Endothelial cell of umbilical vein (primary cell): ENCODE results near the gene HOXA13. TPM values are rescaled to one million over a fixed set of nuclear protein-coding genes. Genes with fewer than 3 reads are reported as not detected.

Experiments
- BruUV-seq: library from RNA; stranded (reverse); fragments of 400-500 nt; replicated peaks from 2 replicates; lab custom pipeline; 2021; lab: Mats Ljungman, UMichigan
- CTCF ChIA-PET: fragments of 300-600, 350-600 bp; sonication (Branson Sonifier 250); formaldehyde crosslinking; loops from one replicate; lab custom pipeline; 2021; ENCODE audit warnings: antibody characterized with exemption, inconsistent platforms; lab: Charles Lee
- POLR2A ChIA-PET: fragments of 300-600, 350-600 bp; sonication (Branson Sonifier 250); formaldehyde crosslinking; loops from one replicate; lab custom pipeline; 2021; ENCODE audit warnings: antibody characterized with exemption, inconsistent platforms; lab: Charles Lee
- DNase-seq: peaks from one replicate; pipeline ENCODE4 v3.0.0-alpha.2; 2011; ENCODE audit warnings: low read depth, low spot score
- FAIRE-seq: peaks from 2 replicates; lab custom pipeline; 2011; peaks lifted over from hg19 to GRCh38; lab: Jason Lieb, UNC
- H2AFZ ChIP-seq: 2 replicates; pipeline ENCODE4 v1.6.0; 2012; ENCODE audit warnings: low read depth, low read length, control low read depth, inconsistent platforms
- H3K27ac ChIP-seq: 2 replicates; pipeline ENCODE4 v1.5.1; 2011; ENCODE audit warnings: low read depth, mild to moderate bottlenecking, control low read depth, low read length, moderate library complexity; ENCODE audit not compliant: insufficient read depth
- H3K27me3 ChIP-seq, 2 experiments: 2 replicates each; pipeline versions ENCODE4 v1.6.0 to v1.6.1; 2011; ENCODE audit warnings: low read length in 2 of 2, mixed read lengths in 1 of 2; ENCODE audit not compliant: control insufficient read depth in 2 of 2, insufficient read depth in 2 of 2
- H3K36me3 ChIP-seq, 2 experiments: 2 replicates in 1 of 2; 3 replicates in 1 of 2; pipeline ENCODE4 v1.5.1; 2011; ENCODE audit warnings: low read length in 2 of 2, mild to moderate bottlenecking in 1 of 2, moderate library complexity in 1 of 2; ENCODE audit not compliant: control insufficient read depth in 2 of 2, insufficient read depth in 2 of 2; ENCODE audit errors: extremely low read depth in 1 of 2
- H3K4me1 ChIP-seq: 3 replicates; pipeline ENCODE4 v1.5.1; 2011; ENCODE audit warnings: mild to moderate bottlenecking, low read length; ENCODE audit not compliant: control insufficient read depth, insufficient read depth; ENCODE audit errors: extremely low read depth
- H3K4me2 ChIP-seq: 2 replicates; pipeline ENCODE4 v1.6.1; 2011; ENCODE audit warnings: low read length, control low read depth, mixed read lengths; ENCODE audit not compliant: insufficient read depth
- H3K4me3 ChIP-seq, 3 experiments: fragments of 200-600 bp in 1 of 3; sonication (generic), shearing (Covaris generic) in 1 of 3; replicated peaks in 1 of 3; 2 replicates each; pipeline ENCODE4 v1.5.1; 2011 to 2016; ENCODE audit warnings: control low read depth in 3 of 3, low read length in 3 of 3, mild to moderate bottlenecking in 2 of 3, inconsistent platforms in 1 of 3, low read depth in 1 of 3, moderate library complexity in 1 of 3; ENCODE audit not compliant: insufficient read depth in 1 of 3
- H3K79me2 ChIP-seq: 2 replicates; pipeline ENCODE4 v1.6.0; 2012; ENCODE audit warnings: low read length, inconsistent platforms; ENCODE audit not compliant: control insufficient read depth, insufficient read depth
- H3K9ac ChIP-seq: replicated peaks from 2 replicates; pipeline ENCODE3; 2011; ENCODE audit warnings: low read length, control low read depth; ENCODE audit not compliant: insufficient read depth; ENCODE audit errors: extremely low read depth
- H3K9me1 ChIP-seq: replicated peaks from 3 replicates; pipeline ENCODE4 v1.6.0; 2011; ENCODE audit warnings: mild to moderate bottlenecking, low read length; ENCODE audit not compliant: control insufficient read depth, insufficient read depth; ENCODE audit errors: extremely low read depth
- H3K9me3 ChIP-seq: replicated peaks from 2 replicates; pipeline ENCODE4 v1.5.1; 2012; ENCODE audit warnings: low read length, inconsistent platforms; ENCODE audit not compliant: control insufficient read depth, insufficient read depth
- H4K20me1 ChIP-seq: replicated peaks from 2 replicates; pipeline ENCODE3; 2011; ENCODE audit warnings: mild to moderate bottlenecking, low read length; ENCODE audit not compliant: control insufficient read depth, insufficient read depth; ENCODE audit errors: extremely low read depth
- EZH2 ChIP-seq: IDR thresholded peaks from 2 replicates; pipeline ENCODE4 v1.6.1; 2012; ENCODE audit warnings: borderline replicate concordance, low read depth, mild to moderate bottlenecking, moderate library complexity, low read length, inconsistent platforms; ENCODE audit not compliant: severe bottlenecking
- FOS ChIP-seq: IDR thresholded peaks from 2 replicates; pipeline ENCODE4 v1.6.1; 2011; ENCODE audit warnings: mild to moderate bottlenecking, low read length, moderate library complexity, borderline replicate concordance; ENCODE audit not compliant: insufficient read depth
- GATA2 ChIP-seq: IDR thresholded peaks from 2 replicates; pipeline ENCODE4 v1.7.0; 2011; ENCODE audit warnings: low read depth, mild to moderate bottlenecking, moderate library complexity, mixed read lengths, low read length; ENCODE audit not compliant: insufficient read length, insufficient read depth
- JUN ChIP-seq: IDR thresholded peaks from 2 replicates; pipeline ENCODE4 v1.6.1; 2011; ENCODE audit warnings: borderline replicate concordance, low read depth; ENCODE audit not compliant: insufficient read length, insufficient read depth
- MYC ChIP-seq: IDR thresholded peaks from one replicate; pipeline ENCODE4 v1.6.1; 2011; ENCODE audit warnings: mild to moderate bottlenecking, low read depth, low read length
- POLR2A ChIP-seq: IDR thresholded peaks from 2 replicates; pipeline ENCODE4 v1.6.1; 2012; ENCODE audit warnings: low read depth, mild to moderate bottlenecking, control low read depth, low read length
- POLR2AphosphoS5 ChIP-seq: IDR thresholded peaks from 2 replicates; pipeline ENCODE4 v1.6.1; 2012; ENCODE audit warnings: low read depth, mild to moderate bottlenecking, control low read depth, low read length, moderate library complexity; ENCODE audit not compliant: insufficient read depth
- dilution Hi-C: fragments of 300-500 bp; cut with MboI; formaldehyde crosslinking; loops from one replicate; pipeline ENCODE4 v1.15.0; 2019; ENCODE audit warnings: low sequenced_read_pairs; ENCODE audit not compliant: extremely low pct_ligation_motif_present
- intact Hi-C: fragments of 100-400 bp; cut with micrococcal nuclease; formaldehyde crosslinking; loops from one replicate; pipeline ENCODE4 v1.10.0; 2022
- polyA plus RNA-seq, 4 experiments: library from polyadenylated mRNA; depleted of rRNA in 3 of 4; stranded (reverse) in 3 of 4; unstranded in 1 of 4; fragments of >200 nt; gene quantifications; 2 replicates each; pipeline versions ENCODE4 v1.2.1 to v1.2.3, GENCODE V29; 2011 to 2012; ENCODE audit warnings: missing spikeins in 1 of 4
- total RNA-seq: library from RNA; stranded (reverse); gene quantifications from 2 replicates; pipeline ENCODE4 v1.2.3, GENCODE V29; 2021
- TF ChIP-seq, protein P1 (sequence below): IDR thresholded peaks from 2 replicates; pipeline ENCODE4 v1.6.1; 2011; ENCODE audit not compliant: insufficient read depth, insufficient read length
- TF ChIP-seq, protein P2 (sequence below), 2 donors: IDR thresholded peaks; 1 replicate in 1 of 2; 2 replicates in 1 of 2; pipeline ENCODE4 v1.5.1; 2011; ENCODE audit warnings: low read length in 2 of 2, mild to moderate bottlenecking in 2 of 2, moderate library complexity in 2 of 2, control low read depth in 1 of 2, inconsistent platforms in 1 of 2, low read depth in 1 of 2; ENCODE audit not compliant: insufficient read depth in 1 of 2; ENCODE audit errors: extremely low read depth in 1 of 2

The HOXA13 gene
- total and polyA plus RNA-seq, 2 donors (not counting 3 experiments of a cell fraction or from before 2014, with no cell fraction given), result 0.22 TPM; not detected in 1

DNA sequence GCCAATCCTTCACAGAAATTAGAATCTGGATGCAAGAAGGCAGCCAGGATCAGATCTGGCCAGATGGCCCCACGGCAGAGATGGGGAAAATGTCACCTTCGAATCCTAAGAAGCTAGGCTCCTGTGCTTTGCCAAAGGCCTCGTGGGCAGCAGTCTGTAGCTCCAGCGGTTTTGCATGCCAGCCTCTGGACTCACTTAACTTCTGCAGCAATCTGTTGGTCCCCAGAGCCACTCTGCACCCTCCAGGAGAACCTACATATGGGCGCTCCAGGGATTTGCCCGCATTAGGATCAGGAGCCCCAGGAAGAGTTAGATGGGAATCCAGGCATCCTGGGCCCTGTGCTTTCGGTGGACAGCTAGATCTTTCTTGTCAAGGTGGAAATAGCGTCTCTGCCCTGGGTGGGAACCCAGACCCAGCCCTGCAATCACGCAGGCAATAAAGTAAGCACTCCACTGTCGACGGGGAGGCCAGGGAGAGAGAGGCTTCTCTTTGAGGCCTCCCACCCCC, 10.1 kb upstream of the HOXA13 start:
- Histone ChIP-seq H3K79me2 (no peaks in the 10 kb centered on the region), H4K20me1 (no peaks in the 10 kb centered on the region), H3K36me3 (no peaks in the 10 kb centered on the region), H3K27me3 (peaks cover 77 to 78% of the 10 kb centered on the region in 2 experiments), H3K27ac (no peak overlapping the region), H3K9me1 (no peaks in the 10 kb centered on the region), H3K4me2 (no peak overlapping the region), H2AFZ (no peak overlapping the region), H3K4me3 (no peak overlapping the region), H3K4me1 (peaks cover 21% of the 10 kb centered on the region), H3K9ac (no peak overlapping the region), H3K9me3 (no peaks in the 10 kb centered on the region)
- FAIRE-seq (no peak), DNase-seq (no peak)
- ChIA-PET POLR2A (no interaction called here), CTCF (interaction anchor here (0.6 to 2.7 kb wide), 21 partner anchors 11 to 887 kb away, joined by 3 to 30 read pairs (median 5); partner anchors contain the start of genes EVX1 and HOXA13)
- dilution Hi-C loops (no loop called here), intact Hi-C loops (loop anchor here (1.0 to 5.0 kb wide), 4 partner anchors 15 to 867 kb away; no protein-coding TSS in a partner anchor)
- no TSS peak for BruUV-seq
- TF ChIP-seq JUN (no peak), FOS (no peak), POLR2A (no peak), POLR2AphosphoS5 (no peak), EZH2 (no peak), MYC (no peak), GATA2 (no peak)
- TF ChIP-seq, protein P1, sequence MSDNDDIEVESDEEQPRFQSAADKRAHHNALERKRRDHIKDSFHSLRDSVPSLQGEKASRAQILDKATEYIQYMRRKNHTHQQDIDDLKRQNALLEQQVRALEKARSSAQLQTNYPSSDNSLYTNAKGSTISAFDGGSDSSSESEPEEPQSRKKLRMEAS, result no peak
- TF ChIP-seq, protein P2, sequence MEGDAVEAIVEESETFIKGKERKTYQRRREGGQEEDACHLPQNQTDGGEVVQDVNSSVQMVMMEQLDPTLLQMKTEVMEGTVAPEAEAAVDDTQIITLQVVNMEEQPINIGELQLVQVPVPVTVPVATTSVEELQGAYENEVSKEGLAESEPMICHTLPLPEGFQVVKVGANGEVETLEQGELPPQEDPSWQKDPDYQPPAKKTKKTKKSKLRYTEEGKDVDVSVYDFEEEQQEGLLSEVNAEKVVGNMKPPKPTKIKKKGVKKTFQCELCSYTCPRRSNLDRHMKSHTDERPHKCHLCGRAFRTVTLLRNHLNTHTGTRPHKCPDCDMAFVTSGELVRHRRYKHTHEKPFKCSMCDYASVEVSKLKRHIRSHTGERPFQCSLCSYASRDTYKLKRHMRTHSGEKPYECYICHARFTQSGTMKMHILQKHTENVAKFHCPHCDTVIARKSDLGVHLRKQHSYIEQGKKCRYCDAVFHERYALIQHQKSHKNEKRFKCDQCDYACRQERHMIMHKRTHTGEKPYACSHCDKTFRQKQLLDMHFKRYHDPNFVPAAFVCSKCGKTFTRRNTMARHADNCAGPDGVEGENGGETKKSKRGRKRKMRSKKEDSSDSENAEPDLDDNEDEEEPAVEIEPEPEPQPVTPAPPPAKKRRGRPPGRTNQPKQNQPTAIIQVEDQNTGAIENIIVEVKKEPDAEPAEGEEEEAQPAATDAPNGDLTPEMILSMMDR (IDR thresholded peaks at IDR 0.05; ENCODE audit: extremely low read depth in 1 of 2, insufficient read depth in 1 of 2, low read depth in 1 of 2, low read length in 2 of 2), result no peak
